Transverse colon (tissue), 4 donors: ENCODE results near the gene MMP12.

ENCODE experiments used
- POLR2A ChIP-seq: fragments of 450-650 bp; IDR thresholded peaks from one replicate; pipeline ENCODE4 v1.6.1; 2016; ENCODE audit warnings: antibody characterized with exemption, mild to moderate bottlenecking, moderate library complexity
- POLR2AphosphoS5 ChIP-seq, 3 donors: sonication (generic); formaldehyde crosslinking; IDR thresholded peaks; one replicate each; pipeline ENCODE4 v1.6.1; 2016; ENCODE audit warnings: antibody characterized with exemption in 3 of 3
- TF ChIP-seq, protein P1 (sequence below), 5 experiments: fragments of 200-600 bp in 3 of 5; fragments of 450-650 bp in 2 of 5; sonication (generic) in 3 of 5; IDR thresholded peaks; 1 replicate in 2 of 5; 2 replicates in 3 of 5; pipeline ENCODE4 v1.5.1; 2016 to 2017; ENCODE audit warnings: antibody characterized with exemption in 5 of 5, inconsistent platforms in 3 of 5, mild to moderate bottlenecking in 2 of 5, moderate library complexity in 1 of 5

DNA sequence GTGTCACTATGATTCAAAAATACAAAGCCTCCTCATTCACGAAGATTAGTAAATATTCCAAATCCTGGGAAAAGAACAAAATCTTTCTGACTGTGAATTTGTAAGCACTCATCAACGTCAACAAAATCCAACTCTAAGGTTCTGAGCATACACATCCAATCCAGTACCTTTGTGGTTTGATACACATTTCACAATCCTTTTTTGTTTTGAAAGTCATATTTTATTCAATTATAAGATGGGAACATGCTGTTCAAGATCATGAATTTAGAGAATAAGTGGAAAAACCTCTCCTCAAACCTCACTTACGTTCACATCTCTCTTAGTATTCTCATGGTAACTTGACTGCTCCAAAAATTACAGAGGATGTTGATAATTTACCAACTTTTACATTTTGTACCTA, 21.7 kb downstream of the MMP12 start:
- TF ChIP-seq, protein P1, sequence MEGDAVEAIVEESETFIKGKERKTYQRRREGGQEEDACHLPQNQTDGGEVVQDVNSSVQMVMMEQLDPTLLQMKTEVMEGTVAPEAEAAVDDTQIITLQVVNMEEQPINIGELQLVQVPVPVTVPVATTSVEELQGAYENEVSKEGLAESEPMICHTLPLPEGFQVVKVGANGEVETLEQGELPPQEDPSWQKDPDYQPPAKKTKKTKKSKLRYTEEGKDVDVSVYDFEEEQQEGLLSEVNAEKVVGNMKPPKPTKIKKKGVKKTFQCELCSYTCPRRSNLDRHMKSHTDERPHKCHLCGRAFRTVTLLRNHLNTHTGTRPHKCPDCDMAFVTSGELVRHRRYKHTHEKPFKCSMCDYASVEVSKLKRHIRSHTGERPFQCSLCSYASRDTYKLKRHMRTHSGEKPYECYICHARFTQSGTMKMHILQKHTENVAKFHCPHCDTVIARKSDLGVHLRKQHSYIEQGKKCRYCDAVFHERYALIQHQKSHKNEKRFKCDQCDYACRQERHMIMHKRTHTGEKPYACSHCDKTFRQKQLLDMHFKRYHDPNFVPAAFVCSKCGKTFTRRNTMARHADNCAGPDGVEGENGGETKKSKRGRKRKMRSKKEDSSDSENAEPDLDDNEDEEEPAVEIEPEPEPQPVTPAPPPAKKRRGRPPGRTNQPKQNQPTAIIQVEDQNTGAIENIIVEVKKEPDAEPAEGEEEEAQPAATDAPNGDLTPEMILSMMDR (IDR thresholded peaks at IDR 0.05): no peak
- TF ChIP-seq POLR2A (no peak), POLR2AphosphoS5 (IDR thresholded peaks at IDR 0.05) (no peak)
